ENCODE data around the gene MYL12B.

The MYL12B gene

GRCh38 chr18:3230401-3231334 lies 31.3 kb upstream of the MYL12B start:
- TF ChIP-seq TAF1 (IDR thresholded peaks at IDR 0.05; ENCODE audit: borderline replicate concordance, insufficient read depth, low read length): no peak
- TF ChIP-seq FOXP2 (optimal IDR thresholded peaks at IDR 0.05; ENCODE audit: borderline replicate concordance, extremely low read depth, extremely low read length, insufficient read depth): no peak
- no peak for TF ChIP-seq POLR2AphosphoS5 (IDR thresholded peaks at IDR 0.05; ENCODE audit: low read depth, low read length)
- TF ChIP-seq REST (IDR thresholded peaks at IDR 0.05; ENCODE audit: insufficient read depth in 1 of 2, low read depth in 2 of 2, low read length in 2 of 2): no peak
- TF ChIP-seq SIN3A (IDR thresholded peaks at IDR 0.05; ENCODE audit: borderline replicate concordance, insufficient read depth, low read length): no peak

DNA sequence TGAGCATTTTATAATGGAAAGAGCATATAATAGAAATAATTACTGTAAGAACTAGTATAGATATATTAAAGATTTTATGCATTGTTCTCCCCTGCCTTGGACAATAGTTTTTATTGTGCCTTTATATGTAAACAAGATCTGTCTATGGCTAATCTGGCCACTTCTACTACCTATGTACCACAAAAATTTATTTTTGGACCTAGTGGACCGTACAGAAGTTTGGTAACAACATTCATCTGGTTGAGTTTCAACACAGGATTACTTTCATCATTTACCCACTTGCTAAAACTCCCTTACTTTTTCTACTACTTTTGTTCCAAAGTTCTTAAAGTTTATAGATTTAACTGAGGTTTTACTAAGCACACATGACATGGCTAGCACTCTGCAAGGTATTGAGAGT lies 28.9 kb upstream of the MYL12B start:
- no peak for TF ChIP-seq TAF1 (IDR thresholded peaks at IDR 0.05; ENCODE audit: borderline replicate concordance, insufficient read depth, low read length)
- TF ChIP-seq FOXP2 (optimal IDR thresholded peaks at IDR 0.05; ENCODE audit: borderline replicate concordance, extremely low read depth, extremely low read length, insufficient read depth): no peak
- TF ChIP-seq REST (IDR thresholded peaks at IDR 0.05; ENCODE audit: insufficient read depth in 1 of 2, low read depth in 2 of 2, low read length in 2 of 2): no peak
- no peak for TF ChIP-seq SIN3A (IDR thresholded peaks at IDR 0.05; ENCODE audit: borderline replicate concordance, insufficient read depth, low read length)
- no peak for TF ChIP-seq POLR2AphosphoS5 (IDR thresholded peaks at IDR 0.05; ENCODE audit: low read depth, low read length)

- TF ChIP-seq REST (IDR thresholded peaks at IDR 0.05; ENCODE audit: insufficient read depth in 1 of 2, low read depth in 2 of 2, low read length in 2 of 2): no peak
- TF ChIP-seq POLR2AphosphoS5 (IDR thresholded peaks at IDR 0.05; ENCODE audit: low read depth, low read length): no peak
- no peak for TF ChIP-seq FOXP2 (optimal IDR thresholded peaks at IDR 0.05; ENCODE audit: borderline replicate concordance, extremely low read depth, extremely low read length, insufficient read depth)
Observed at GRCh38 chr18:3233433-3234168, 28.3 kb upstream of the MYL12B start.

DNA sequence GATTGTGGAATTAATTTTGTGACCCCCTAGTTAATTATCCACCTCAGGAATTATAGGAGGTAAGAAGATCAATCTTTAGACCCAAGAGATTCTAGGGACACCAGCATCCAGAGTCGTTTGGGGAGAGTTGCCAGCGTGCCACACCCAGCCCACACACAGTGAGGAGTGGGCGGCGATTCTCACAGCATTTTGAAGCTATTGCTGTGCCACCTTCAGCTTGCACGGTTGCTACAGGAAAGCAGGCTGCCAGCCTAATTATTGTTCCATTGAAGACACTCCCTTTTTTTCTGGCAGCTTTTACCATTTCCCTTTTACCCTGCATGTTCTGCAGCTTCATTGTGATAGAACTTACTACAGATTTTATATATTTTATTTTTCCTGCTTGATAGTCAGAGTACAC lies 27.5 kb upstream of the MYL12B start:
- TF ChIP-seq TAF1 (IDR thresholded peaks at IDR 0.05; ENCODE audit: borderline replicate concordance, insufficient read depth, low read length) (no peak), FOXP2 (optimal IDR thresholded peaks at IDR 0.05; ENCODE audit: borderline replicate concordance, extremely low read depth, extremely low read length, insufficient read depth) (no peak), SIN3A (IDR thresholded peaks at IDR 0.05; ENCODE audit: borderline replicate concordance, insufficient read depth, low read length) (no peak), REST (IDR thresholded peaks at IDR 0.05; ENCODE audit: insufficient read depth in 1 of 2, low read depth in 2 of 2, low read length in 2 of 2) (no peak), POLR2AphosphoS5 (IDR thresholded peaks at IDR 0.05; ENCODE audit: low read depth, low read length) (no peak)

All from PFSK-1 (cell line).